CD14-positive monocyte (primary cell): ENCODE results near the gene AP5B1. TPM values are rescaled to one million over a fixed set of nuclear protein-coding genes. Genes with fewer than 3 reads are reported as not detected.

Experiments
- DNase-seq, 3 donors: peaks; one replicate each; pipeline ENCODE4 v3.0.0-alpha.2; 2011 to 2022
- H2AFZ ChIP-seq: 2 replicates; pipeline ENCODE4 v1.6.0; 2012; ENCODE audit warnings: mild to moderate bottlenecking, low read depth, low read length, inconsistent platforms; ENCODE audit not compliant: insufficient read depth, poor library complexity, severe bottlenecking
- H3K27ac ChIP-seq, 2 donors: 1 replicate in 1 of 2; 2 replicates in 1 of 2; pipeline ENCODE4 v1.5.1; 2012 to 2013; ENCODE audit warnings: low read length in 2 of 2, control low read depth in 1 of 2, inconsistent platforms in 1 of 2, low read depth in 1 of 2, mild to moderate bottlenecking in 1 of 2
- H3K27me3 ChIP-seq, 2 donors: one replicate each; pipeline versions ENCODE4 v1.6.0 to v1.6.1; 2011 to 2013; ENCODE audit warnings: low read length in 2 of 2; ENCODE audit not compliant: control insufficient read depth in 2 of 2, insufficient read depth in 2 of 2
- H3K36me3 ChIP-seq, 2 donors: replicated peaks in 1 of 2; 1 replicate in 1 of 2; 2 replicates in 1 of 2; pipeline versions ENCODE4 v1.5.1 to v1.6.1; 2012 to 2013; ENCODE audit warnings: low read length in 2 of 2, control low read depth in 1 of 2, inconsistent platforms in 1 of 2, mild to moderate bottlenecking in 1 of 2; ENCODE audit not compliant: insufficient read depth in 2 of 2, control insufficient read depth in 1 of 2
- H3K4me1 ChIP-seq, 2 donors: 1 replicate in 1 of 2; 2 replicates in 1 of 2; pipeline versions ENCODE4 v1.5.1 to v1.6.1; 2012 to 2013; ENCODE audit warnings: low read length in 2 of 2, control low read depth in 1 of 2, inconsistent platforms in 1 of 2, mild to moderate bottlenecking in 1 of 2, moderate library complexity in 1 of 2; ENCODE audit not compliant: insufficient read depth in 2 of 2, control insufficient read depth in 1 of 2
- H3K4me2 ChIP-seq: replicated peaks from 2 replicates; pipeline ENCODE3; 2012; ENCODE audit warnings: low read length, moderate library complexity, mild to moderate bottlenecking; ENCODE audit not compliant: poor library complexity, severe bottlenecking; ENCODE audit errors: extremely low read depth
- H3K4me3 ChIP-seq, 3 experiments: fragments of 200-600 bp in 1 of 3; sonication (generic) in 1 of 3; replicated peaks in 1 of 3; 1 replicate in 2 of 3; 2 replicates in 1 of 3; pipeline ENCODE4 v1.5.1; 2011 to 2013; ENCODE audit warnings: low read length in 3 of 3, mild to moderate bottlenecking in 3 of 3, control low read depth in 2 of 3, low read depth in 2 of 3, inconsistent platforms in 1 of 3, moderate library complexity in 1 of 3
- H3K79me2 ChIP-seq: 2 replicates; pipeline ENCODE4 v1.6.0; 2012; ENCODE audit warnings: mild to moderate bottlenecking, control low read depth, inconsistent platforms, low read length, moderate library complexity; ENCODE audit not compliant: insufficient read depth
- H3K9ac ChIP-seq: 2 replicates; pipeline ENCODE4 v1.6.0; 2017; ENCODE audit warnings: low read length, mild to moderate bottlenecking; ENCODE audit not compliant: insufficient read depth, poor library complexity, severe bottlenecking
- H3K9me3 ChIP-seq, 2 donors: replicated peaks in 1 of 2; 1 replicate in 1 of 2; 2 replicates in 1 of 2; pipeline versions ENCODE4 v1.5.1 to v1.6.1; 2012 to 2013; ENCODE audit warnings: low read length in 2 of 2, control low read depth in 1 of 2; ENCODE audit not compliant: control insufficient read depth in 1 of 2, insufficient read depth in 1 of 2
- H4K20me1 ChIP-seq: 2 replicates; pipeline ENCODE4 v1.6.0; 2012; ENCODE audit warnings: mild to moderate bottlenecking, low read length, control low read depth, moderate library complexity; ENCODE audit not compliant: insufficient read depth
- H3K27ac Mint-ChIP-seq, 7 donors: one replicate each; pipeline ENCODE4 v1.8.0; 2020; ENCODE audit warnings: mild to moderate bottlenecking in 7 of 7, mixed read lengths in 7 of 7, moderate library complexity in 6 of 7, inconsistent platforms in 2 of 7
- H3K27me3 Mint-ChIP-seq, 3 donors: one replicate each; pipeline ENCODE4 v1.8.0; 2021 to 2022; ENCODE audit warnings: low read depth in 3 of 3, mild to moderate bottlenecking in 3 of 3, mixed read lengths in 3 of 3, moderate library complexity in 3 of 3, inconsistent platforms in 1 of 3
- H3K36me3 Mint-ChIP-seq, 2 donors: one replicate each; pipeline ENCODE4 v1.8.0; 2020; ENCODE audit warnings: mixed read lengths in 2 of 2, inconsistent platforms in 1 of 2, mild to moderate bottlenecking in 1 of 2
- H3K4me1 Mint-ChIP-seq: one replicate; pipeline ENCODE4 v1.8.0; 2020; ENCODE audit warnings: mild to moderate bottlenecking, mixed read lengths
- H3K4me3 Mint-ChIP-seq, 2 donors: one replicate each; pipeline ENCODE4 v1.8.0; 2020; ENCODE audit warnings: mild to moderate bottlenecking in 2 of 2, mixed read lengths in 2 of 2, moderate library complexity in 1 of 2
- H3K9me3 Mint-ChIP-seq, 7 donors: one replicate each; pipeline ENCODE4 v1.8.0; 2020 to 2022; ENCODE audit warnings: mixed read lengths in 7 of 7, mild to moderate bottlenecking in 6 of 7, moderate library complexity in 6 of 7, inconsistent platforms in 2 of 7
- WGBS: methylation state at CpG from one replicate; pipeline ENCODE4 v1.1.5; 2013; ENCODE audit warnings: missing lambda C conversion rate; ENCODE audit not compliant: insufficient coverage; 5-methylcytosine and 5-hydroxymethylcytosine counted together
- intact Hi-C, 2 donors: fragments of 100-400 bp; cut with micrococcal nuclease; formaldehyde crosslinking; loops; one replicate each; pipeline versions ENCODE4 v1.15.0 to v1.15.1; 2023
- polyA plus RNA-seq, 3 donors: library from polyadenylated mRNA; depleted of rRNA in 1 of 3; unstranded in 2 of 3; stranded (reverse) in 1 of 3; fragments of 300-500 nt in 2 of 3; fragments of >200 nt in 1 of 3; fragmentation: Illumina TruSeq in 2 of 3; gene quantifications; 1 replicate in 2 of 3; 2 replicates in 1 of 3; pipeline ENCODE4 v1.2.3, GENCODE V29; 2012 to 2021
- TF ChIP-seq, protein P1 (sequence below): fragments of 200-600 bp; IDR thresholded peaks from one replicate; pipeline ENCODE4 v1.8.0; 2022; ENCODE audit warnings: antibody characterized with exemption, mild to moderate bottlenecking

The AP5B1 gene
- polyA plus RNA-seq, 3 donors, result 33.7 to 46.4 (median 35.1) TPM

DNA sequence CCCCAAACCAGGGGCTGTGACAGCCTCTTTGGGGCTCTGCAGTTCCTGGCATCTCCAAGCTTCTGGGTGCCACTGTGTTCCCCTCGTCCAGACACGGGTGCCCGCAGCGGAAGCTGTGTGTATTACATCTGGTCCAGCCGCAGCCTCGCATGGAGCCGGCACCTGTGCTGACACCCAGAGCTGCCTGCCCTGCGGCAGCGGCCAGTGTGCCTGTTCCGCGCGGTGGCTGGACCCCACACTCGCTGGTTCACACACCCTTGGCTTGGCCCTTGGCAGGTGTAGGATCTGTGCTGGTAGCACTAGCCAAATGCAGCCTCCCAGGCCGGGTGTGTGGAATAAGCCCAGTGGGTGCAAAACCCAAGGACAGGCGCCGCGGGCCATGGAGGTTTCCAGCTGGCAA is 35.7 kb downstream of the AP5B1 start:
- Mint-ChIP-seq H3K4me3 (no peak overlapping the region), H3K27me3 (peaks cover 0 to 3% (median 1%) of the 10 kb centered on the region in 3 donors), H3K4me1 (peaks cover 6% of the 10 kb centered on the region), H3K27ac (no peak overlapping the region), H3K9me3 (peaks cover 0 to 2% (median 0%) of the 10 kb centered on the region in 7 donors), H3K36me3 (no peaks in the 10 kb centered on the region)
- no peak overlapping the region for H2AFZ ChIP-seq
- H3K79me2 ChIP-seq, result no peaks in the 10 kb centered on the region
- DNase-seq, result no peak
- no peak overlapping the region for H3K4me3 ChIP-seq
- H4K20me1 ChIP-seq, result no peaks in the 10 kb centered on the region
- whole genome bisulfite sequencing, result 95% methylated on average over 17 of the region's 17 CpGs
- H3K4me1 ChIP-seq, result peaks cover 0 to 7% of the 10 kb centered on the region in 2 donors
- H3K27me3 ChIP-seq, result peaks cover 0 to 3% of the 10 kb centered on the region in 2 donors
- intact Hi-C loops, result no loop called here
- no peak overlapping the region for H3K27ac ChIP-seq
- H3K9ac ChIP-seq, result no peak overlapping the region
- no peaks in the 10 kb centered on the region for H3K36me3 ChIP-seq
- TF ChIP-seq, protein P1, sequence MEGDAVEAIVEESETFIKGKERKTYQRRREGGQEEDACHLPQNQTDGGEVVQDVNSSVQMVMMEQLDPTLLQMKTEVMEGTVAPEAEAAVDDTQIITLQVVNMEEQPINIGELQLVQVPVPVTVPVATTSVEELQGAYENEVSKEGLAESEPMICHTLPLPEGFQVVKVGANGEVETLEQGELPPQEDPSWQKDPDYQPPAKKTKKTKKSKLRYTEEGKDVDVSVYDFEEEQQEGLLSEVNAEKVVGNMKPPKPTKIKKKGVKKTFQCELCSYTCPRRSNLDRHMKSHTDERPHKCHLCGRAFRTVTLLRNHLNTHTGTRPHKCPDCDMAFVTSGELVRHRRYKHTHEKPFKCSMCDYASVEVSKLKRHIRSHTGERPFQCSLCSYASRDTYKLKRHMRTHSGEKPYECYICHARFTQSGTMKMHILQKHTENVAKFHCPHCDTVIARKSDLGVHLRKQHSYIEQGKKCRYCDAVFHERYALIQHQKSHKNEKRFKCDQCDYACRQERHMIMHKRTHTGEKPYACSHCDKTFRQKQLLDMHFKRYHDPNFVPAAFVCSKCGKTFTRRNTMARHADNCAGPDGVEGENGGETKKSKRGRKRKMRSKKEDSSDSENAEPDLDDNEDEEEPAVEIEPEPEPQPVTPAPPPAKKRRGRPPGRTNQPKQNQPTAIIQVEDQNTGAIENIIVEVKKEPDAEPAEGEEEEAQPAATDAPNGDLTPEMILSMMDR, result no peak
- H3K9me3 ChIP-seq, result no peaks in the 10 kb centered on the region
- no peak overlapping the region for H3K4me2 ChIP-seq

DNA sequence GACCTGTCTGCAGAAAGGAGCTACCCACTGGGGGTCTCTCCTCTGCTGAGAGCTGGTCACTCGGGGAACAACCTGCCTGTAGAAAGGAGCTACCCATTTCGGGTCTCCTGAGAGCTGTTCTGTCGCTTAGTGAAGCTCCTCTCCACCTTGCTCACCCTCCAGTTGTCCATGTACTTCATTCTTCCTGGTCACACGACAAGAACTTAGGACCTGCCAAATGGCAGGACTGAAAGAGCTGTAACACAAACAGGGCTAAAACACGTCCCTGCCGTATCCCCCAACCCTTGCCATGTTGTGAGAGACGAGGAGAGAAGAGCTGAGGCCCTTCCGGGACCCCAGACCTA is 36.1 kb downstream of the AP5B1 start:
- Histone ChIP-seq H3K4me1 (peaks cover 0 to 7% of the 10 kb centered on the region in 2 donors), H2AFZ (peak overlapping the region; percentile 15), H3K36me3 (no peaks in the 10 kb centered on the region), H3K27ac (no peak overlapping the region), H3K4me3 (no peak overlapping the region), H3K27me3 (peaks cover 0 to 3% of the 10 kb centered on the region in 2 donors), H3K79me2 (no peaks in the 10 kb centered on the region), H4K20me1 (no peaks in the 10 kb centered on the region), H3K9me3 (no peaks in the 10 kb centered on the region), H3K9ac (no peak overlapping the region), H3K4me2 (no peak overlapping the region)
- WGBS, result 90% methylated on average over 5 of the region's 8 CpGs
- H3K4me3 Mint-ChIP-seq, result no peak overlapping the region
- H3K9me3 Mint-ChIP-seq, result peaks cover 0 to 2% (median 0%) of the 10 kb centered on the region in 7 donors
- peaks cover 6% of the 10 kb centered on the region for H3K4me1 Mint-ChIP-seq
- no peaks in the 10 kb centered on the region for H3K36me3 Mint-ChIP-seq
- DNase-seq, result no peak
- peaks cover 0 to 3% (median 1%) of the 10 kb centered on the region in 3 donors for H3K27me3 Mint-ChIP-seq
- TF ChIP-seq, protein P1, result peak; percentile 59
- intact Hi-C loops, result loop anchor here in 1 of 2 donors (1.0 kb wide), 1 partner anchor 74 kb away; no protein-coding TSS in a partner anchor
- no peak overlapping the region for H3K27ac Mint-ChIP-seq
